CD4-positive, alpha-beta T cell treated with Interferon gamma for 1 hour (primary cell): ENCODE measurements around the gene LEPROT.
"Not testable (repeated sequence)": the region's sequence is repeated elsewhere in the genome, so short reads cannot be mapped to it uniquely, and the experiment has no call there.

ENCODE experiments used
- DNase-seq: peaks from one replicate; pipeline ENCODE4 v3.0.0-alpha.2; 2020

The LEPROT gene, protein sequence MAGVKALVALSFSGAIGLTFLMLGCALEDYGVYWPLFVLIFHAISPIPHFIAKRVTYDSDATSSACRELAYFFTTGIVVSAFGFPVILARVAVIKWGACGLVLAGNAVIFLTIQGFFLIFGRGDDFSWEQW

DNA sequence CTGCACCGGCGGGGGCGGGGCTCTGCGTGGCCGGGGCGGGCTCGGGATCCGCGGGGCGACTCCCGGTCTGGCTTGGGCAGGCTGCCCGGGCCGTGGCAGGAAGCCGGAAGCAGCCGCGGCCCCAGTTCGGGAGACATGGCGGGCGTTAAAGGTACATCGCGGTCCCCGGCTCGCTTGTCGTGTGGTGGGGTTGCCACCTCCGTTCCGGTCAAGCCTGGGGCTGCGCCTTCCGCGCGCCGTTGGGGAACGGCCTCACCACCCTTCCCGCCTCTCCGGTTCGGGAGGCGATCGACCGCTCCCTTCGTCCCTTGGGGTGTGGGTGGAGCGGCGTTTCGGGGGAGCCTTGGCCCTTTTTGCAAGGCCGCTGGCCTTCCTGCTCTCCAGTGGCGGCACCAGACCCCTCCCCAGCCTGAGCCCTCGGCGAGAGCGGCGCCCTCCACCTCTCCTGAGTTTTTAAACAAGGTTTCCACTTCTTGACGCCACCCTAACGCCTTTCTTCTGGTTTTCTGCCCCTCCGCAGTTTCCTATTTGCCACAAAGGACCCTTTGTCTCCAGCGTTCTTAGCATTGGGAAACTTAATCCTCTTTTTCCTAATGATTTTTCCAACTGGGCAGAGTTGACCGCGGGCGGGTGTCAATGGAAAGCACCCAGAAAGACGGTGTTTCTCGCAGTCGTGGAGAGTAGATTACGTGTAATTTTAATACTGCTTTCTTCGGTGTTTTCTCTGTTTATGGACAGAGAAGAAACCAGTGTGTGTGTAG, at the start of gene LEPROT, which contains the start of gene LEPR:
Gene LEPROT, plus strand, starts transcription at position 79 of the 761 bp plus-strand sequence. Its CDS starts 57 bp downstream, at position 136.
Gene LEPR, plus strand, starts transcription at position 79 of the 761 bp plus-strand sequence. CDS start 144,898 bp downstream, outside the sequence.
- DNase-seq = no peak

DNA sequence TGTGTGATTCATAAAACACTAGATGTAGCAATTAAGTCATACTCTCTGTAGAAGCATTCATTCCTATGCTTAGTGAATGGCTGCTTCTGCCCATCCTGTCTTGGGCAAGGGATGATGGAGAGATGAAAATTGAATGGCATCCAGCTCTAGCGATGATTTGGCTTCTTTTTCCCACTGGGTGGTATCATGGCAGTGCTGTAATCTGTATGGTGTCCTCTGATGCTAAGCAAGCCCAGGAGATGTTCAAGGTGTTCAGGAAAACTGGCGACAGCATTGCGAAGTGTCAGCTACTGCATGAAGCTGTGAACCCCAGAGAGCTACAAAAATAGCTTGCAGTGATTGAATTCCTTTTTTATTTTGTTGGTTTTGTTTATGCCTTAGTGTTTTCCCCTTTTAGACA, 48.9 kb upstream of the LEPROT start:
- no peak for DNase-seq

DNA sequence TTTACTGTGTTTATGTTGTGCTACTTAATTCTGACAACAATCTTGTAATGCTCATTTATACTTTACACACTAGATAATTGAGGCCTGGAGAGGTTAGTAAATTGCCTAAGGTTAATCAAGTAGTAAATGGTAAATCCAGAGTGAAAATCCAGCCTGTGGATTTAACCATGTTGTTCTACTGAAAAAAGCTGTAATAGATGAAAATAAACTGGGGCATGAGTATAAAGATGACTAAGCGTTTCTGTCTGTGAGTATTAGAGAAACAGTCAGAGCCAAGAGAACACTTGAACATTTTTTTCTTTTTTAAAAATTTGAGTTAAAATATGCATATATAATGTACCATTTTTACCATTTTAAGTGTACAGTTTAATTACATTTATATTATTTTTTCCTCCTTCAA, 47.9 kb upstream of the LEPROT start:
- DNase-seq = no peak

DNA sequence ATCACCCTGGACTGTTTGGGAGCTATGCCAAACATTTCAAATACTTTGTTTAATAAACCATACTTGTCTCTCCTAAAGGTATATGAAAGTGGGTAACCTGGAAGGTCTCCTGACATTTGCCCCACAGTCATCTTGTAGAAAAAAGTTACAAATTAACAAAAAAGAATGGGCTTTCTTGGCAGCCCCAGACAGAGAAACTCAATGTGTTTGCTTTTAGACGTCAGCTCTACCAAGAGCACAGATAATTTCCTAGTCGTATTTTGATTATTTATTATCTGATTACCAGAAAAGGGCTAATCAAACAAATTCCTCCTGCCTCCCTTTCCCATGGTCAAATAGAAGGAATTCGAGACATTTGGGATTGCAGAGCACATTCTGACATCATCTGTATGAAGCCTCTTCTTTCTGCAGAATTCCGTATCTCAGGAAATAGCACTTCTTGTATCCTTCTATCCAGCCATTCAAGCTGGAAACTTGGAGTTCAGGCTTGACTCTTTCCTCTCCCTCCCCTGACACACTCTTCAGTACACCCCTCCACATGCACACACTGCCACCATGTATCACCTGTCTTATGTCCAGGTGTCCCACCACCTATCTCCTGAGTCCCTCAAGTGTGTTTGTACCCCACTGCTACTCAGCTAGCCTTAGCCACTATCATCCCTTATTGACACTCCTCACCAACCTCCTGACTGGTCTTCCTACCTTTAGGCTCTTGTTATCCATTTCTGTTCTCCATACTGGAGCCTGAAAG, 42.8 kb upstream of the LEPROT start:
- DNase-seq = no peak

DNA sequence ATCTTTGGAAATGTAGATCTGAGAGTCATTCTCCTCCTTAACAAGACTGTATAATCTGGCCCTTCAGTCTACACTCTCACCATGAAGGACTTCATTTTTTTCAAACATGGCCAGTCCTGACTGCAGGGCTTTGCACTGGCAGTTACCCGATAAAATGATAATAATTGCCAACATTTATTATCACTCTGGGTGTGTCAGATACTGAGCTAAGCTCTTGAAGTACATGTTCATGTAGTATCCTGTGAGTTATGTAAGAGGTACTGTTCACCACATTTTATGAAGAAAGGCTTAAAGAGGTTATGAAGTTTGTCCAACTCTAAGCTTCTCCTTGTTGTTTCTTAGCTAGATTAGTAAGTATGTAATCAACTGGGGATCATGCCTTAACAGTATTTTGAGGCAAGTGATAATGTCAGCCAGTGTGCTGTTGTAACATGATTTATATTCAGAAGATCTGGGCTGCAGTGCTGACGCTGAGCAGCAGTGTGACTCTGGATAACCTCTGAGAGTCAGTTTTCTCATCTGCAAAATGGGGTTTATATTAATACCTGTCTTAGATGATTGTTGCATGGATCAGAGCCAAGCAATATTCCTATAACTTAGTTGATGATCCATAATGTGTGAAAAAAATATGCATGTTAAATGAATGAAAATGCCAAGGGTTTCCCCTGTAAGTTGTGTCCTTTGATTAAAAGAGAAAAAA, 42.1 kb upstream of the LEPROT start:
- no peak for DNase-seq

DNA sequence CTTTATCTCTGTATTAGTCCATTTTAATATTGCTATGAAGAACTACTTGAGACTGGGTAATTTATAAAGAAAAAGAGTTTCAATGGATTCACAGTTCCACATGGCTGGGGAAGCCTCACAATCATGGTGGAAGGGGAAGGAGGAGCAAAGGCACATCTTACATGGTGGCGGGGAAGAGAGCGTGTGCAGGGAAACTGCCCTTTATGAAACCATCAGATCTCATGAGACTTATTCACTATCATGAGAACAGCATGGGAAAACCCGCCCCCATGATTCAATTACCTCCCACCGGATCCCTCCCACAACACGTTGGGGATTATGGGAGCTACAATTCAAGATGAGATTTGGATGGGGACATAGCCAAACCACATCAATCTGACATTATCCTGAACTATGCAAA, 36.0 kb upstream of the LEPROT start:
- not testable (repeated sequence) for DNase-seq

DNA sequence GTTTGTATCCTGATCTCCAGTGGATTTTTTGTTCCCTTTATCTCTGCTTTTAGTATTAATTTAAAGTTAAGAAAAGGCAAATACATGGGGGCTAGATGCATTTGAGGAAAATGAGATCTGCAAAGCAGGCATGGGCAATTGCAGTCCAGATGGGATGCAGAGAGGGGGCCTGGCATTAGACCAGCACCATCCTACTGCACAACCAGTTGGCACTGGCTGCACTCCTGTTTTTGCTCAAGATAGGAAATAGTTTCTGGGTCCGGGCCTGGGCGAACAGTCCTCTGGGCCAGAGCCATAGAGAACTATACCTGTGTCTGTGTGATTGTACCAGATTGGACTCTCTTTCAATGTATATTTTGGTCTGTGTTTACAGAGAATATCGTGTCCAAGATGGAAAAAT, 34.0 kb upstream of the LEPROT start:
- DNase-seq = no peak

DNA sequence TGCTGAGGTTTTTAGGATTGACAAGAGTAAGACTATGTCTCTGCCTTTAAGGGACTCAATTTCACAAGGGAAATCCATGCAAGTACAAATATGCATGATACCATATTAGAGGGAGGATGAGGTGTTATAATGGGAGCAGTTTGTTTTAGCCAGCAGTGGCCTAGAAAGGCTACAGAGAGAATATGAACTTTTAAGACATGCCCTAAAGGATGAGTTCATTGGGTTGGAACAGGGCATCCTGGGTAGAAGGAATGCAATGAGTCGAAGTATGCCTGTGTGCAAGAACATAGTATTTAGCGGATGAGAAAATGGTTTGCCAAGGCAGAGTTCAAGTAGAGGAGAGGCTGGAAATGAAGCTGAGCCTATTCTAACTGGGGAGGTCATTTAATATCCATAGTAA, 32.6 kb upstream of the LEPROT start:
- DNase-seq = no peak

DNA sequence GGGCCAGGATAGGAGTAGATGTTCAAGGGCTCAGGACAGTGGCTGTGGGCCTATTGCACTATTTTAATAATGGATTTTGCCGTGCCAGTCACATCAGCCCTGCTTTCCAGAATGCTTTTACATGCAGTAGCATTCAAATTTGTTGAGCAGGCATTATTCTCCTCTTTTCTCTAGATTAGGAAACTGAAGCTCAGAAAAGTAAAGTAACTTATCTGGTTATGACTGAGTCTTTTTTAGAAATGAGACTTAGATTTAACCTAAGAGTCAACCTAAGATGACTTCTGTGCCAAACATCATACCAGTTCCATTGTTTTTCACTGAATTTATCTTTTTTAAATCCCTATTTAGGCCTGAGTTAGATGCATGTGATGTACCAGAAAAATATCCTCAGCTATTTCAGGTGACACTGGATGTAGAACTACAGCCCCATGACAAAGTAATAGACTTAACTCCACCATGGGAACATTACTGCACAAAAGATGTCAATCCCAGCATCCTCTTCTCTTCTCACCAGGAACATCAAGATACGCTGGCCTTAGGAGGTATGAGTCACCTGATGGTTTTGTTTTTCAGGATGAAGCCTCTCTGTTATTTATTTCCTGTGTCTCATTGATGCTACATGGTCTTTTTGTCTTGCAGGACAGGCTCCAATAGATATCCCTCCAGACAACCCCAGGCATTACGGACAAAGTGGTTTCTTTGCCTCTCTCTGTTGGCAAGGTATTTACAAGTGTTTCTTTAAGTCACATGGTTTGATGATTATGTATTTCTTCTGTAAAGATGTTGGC, 31.4 kb upstream of the LEPROT start:
- DNase-seq = no peak

DNA sequence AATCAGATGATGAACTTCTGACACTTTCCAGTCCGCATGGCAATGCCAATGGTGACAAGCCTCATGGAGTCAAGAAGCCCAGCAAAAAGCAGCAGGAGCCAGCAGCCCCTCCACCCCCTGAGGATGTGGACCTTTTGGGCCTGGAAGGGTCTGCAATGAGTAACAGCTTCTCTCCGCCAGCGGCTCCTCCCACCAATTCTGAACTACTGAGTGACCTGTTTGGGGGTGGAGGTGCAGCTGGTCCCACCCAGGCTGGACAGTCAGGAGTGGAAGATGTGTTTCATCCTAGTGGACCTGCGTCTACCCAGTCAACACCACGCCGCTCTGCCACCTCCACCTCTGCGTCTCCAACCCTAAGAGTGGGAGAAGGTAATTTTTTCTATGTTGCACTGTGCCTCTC, 28.0 kb upstream of the LEPROT start:
- DNase-seq = no peak

DNA sequence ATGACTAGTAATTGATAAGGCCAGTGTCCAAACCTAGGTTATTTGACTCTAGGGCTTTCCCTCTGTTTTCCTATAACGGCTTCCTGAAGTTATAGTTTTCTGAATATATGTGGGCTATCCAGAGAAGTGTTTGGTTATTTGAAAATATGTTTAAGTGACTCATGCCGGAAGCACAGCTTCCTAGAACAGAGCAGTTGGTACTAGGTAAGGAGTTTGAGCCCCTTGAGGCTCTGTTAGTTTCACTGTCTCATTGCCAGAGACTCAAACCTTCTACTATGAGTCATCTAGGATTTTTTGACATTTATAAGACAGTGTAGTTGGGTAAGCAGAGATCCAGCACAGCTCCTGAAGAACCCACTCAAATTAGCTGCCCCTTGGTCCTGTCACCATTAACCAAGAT, 27.1 kb upstream of the LEPROT start:
- no peak for DNase-seq

DNA sequence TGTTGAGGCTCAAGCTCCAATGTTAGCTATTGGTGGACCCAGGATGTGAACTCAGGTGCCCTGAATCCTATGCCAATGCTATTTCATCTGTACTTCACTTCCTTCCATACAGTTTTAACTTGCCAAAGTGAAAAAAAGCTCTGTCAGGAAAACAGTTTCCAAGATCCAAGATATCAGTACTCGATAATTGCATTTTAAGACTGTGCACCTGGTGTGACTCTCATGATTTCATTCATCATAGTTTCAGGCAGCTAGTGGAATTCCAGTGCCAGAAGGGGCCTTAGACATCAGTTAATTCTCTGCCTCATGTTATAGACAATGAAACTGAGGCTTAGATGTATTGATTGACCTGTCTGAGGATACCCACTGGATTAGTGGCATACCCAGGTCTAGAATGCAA, 26.5 kb upstream of the LEPROT start:
- no peak for DNase-seq

DNA sequence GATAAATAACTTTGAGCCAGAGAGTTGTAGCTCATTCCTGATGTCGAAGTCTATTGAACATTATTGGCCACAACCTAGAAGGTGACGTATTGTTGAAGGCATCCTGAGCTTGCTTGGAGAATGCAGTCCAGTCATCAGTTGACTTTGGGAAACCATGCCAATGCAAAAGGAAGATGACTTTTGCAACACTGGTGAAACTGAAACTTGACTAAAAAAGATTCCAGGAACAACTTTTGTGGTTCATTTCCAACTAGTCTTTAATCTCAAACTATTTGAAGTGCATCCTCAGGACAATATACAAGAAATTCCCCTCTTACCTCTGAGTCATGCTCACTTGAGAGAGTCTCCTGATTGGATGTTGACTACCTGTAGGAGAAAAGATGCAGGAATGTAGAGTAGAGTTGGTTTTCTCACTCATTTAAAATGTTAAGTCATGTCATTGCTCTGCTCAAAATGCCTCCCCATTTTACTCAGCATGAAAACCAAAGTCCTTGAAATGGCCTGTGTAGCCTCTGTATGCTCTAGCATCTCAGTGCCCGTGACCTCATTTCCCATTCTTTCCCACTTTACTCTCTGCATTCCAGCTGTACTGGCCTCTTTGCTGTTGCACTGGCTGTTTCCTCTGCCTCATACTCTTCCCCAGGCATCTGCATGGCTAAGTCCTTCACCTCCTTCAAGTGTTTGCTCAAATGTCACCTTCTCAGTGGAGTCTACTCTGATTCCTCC, 24.4 kb upstream of the LEPROT start:
- DNase-seq = no peak

DNA sequence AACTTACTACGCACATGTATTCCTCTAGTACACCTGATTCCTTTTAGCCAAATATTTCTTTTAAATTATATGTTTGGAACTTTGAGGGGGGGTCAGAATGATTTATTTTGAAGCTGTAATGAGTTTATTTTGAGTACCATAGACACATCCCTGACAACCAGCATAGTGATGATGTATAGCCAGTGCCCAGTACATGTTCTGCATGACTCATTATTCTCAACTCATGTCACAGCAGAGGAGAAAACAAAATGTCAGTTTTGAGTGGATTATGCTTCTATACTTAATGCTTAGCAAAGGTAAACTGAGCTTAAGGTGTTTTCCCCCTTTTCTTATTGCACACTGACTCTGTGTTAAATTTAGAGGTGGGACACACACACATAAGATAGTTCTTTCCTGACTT, 22.4 kb upstream of the LEPROT start:
- no peak for DNase-seq

DNA sequence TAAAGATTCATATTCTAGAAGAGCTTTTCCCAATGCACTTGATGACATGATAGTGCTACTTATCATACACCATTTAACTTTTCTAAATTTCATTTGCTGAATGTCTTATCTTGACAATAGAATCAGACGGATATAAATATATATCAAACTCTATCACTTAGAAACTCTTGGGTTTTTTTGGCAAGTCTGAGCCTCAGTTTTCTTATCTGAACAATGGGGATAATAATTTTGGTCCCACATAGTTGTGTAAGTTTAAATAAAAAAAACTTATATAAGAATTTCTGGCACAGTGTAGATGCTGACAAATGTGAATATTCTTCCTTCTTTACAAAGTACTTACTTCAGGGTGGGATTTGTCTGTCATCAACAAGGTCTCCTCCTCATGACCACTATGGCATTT, 21.5 kb upstream of the LEPROT start:
- no peak for DNase-seq

DNA sequence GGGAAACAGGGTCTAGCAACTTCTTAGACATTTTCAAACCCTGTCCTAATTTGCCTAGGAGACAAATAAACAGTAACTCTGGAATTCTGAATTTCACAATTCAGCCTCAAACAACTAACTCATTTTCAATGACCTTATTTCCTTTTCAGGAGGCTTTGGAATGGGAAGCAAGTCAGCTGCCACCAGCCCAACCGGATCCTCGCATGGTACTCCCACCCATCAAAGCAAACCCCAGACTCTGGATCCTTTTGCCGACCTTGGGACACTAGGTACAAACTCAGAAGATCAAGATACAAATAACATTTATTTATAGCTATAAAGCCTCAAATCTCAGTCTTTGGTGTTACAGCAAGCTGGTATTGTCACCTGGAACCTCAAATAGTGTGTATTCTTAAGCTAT, 18.9 kb upstream of the LEPROT start:
- DNase-seq = no peak

DNA sequence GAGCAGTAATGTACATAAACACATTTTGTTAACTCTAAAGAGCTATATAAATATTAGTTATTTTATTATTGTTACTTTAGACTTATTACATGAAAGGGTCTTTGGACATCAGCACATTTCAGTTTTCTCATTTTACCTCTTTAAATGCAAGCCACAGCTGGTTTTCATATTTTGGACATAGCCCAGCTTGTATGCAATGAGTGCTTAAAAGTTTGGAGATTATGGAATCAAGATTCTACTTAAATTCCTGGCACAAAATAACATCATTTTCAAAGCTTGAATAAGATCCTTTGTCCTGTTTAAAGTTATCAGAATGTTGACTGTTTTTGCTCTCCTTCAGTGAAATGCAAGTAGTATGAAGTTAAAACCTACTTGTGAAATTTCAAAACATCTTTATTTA, 15.5 kb upstream of the LEPROT start:
- DNase-seq = no peak

DNA sequence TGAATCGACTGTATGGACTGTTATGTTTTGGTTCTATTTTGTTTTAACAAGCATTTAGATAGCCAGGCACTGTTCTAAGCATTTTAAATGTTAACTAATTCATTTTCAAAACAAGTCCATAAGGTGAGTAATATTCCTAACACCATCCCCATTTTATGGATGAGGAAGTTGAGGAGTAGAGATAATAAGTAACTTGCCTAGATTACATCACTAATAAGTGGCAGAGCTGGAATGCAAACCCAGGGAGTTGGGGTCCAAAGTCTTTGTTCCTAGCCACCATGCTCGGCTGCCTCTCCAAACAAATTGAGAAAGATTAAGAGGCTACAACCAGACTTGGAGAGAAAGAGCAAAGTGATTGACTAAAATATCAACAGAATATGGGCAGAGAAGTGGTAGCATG, 12.6 kb upstream of the LEPROT start:
- DNase-seq = no peak

DNA sequence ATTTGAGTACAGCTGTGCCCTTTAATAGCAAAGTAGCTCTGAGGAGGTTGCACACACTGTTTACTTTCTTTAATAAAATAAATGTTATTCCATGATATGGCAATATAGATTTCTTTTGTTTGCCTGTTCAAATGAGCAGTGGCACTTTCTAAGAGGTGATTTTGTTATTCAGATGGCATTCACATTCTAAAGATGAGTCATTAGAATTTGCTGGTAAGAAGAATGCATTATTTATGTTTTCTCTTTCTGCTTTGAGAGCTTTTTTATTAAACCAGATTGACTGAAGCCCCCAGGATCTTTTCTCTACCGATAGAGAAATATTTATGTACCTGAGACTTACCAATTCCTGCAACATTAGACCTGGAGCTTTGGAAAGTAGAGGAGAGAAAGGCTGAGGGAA, 11.2 kb upstream of the LEPROT start:
- DNase-seq = no peak

DNA sequence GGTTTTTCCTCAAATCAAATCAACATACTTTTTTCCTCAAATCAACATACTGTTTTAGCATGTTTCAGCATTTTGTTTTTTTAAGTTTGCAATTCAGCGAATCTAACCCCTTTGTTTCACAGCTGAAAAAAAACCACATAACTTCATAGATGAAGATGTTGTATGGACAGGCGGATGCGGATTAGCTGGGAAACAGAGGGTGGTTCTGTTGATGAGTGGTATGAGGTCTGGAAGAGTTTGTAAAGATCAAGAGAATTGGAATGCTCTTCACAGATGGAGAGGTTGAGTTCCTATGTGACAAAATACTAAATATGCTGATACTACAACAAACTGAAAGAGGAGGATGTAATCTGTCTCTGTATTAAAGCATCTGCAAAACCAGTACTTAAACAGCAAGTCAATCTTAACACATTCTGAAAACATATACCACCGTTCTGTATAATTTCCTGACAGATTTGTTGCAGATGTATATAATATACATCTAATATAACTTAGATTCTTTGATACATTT, 10.6 kb upstream of the LEPROT start:
- DNase-seq = no peak

DNA sequence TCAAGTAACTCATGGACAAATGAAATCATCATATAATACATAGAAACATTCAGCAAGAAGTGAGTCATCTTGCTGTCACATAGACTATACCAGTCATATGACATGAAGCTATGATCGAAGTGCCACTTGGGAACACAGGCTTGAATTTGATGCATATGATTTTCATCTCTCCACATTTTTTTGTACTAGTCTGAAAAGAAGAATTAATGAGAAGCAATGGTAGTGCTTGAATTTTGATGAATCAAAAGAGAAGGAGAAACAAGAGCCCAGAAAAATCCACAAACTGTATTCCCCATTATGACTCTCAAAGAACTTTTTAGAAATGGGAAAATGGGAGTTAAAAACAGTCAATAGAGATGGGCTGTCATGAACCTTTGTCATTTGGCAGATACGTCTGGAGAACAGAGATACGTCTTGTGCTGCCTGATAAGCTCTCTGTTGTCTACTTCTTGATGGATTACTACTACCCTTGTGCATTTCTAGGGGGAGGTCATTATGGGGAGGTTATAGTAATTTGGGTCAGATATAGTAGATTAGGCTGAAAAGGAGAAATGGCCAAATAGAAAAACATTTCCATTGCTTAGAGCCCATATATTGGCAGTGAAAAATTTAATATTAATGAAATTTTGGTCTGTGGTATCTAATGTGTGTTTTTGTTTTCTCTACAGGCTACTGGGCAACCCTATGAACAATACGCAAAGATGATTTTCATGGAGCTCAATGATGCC, 8.0 kb upstream of the LEPROT start:
- no peak for DNase-seq
